Stimulated activated CD4-positive, alpha-beta T cell treated with anti-CD3 and anti-CD28 coated beads, Interleukin-15, amount 100 ng/mL, for 48 hours (primary cell): ENCODE measurements around the gene TBX15.

Source experiments
- DNase-seq, 2 donors: peaks; one replicate each; pipeline ENCODE4 v3.0.0-alpha.2; 2020; ENCODE audit warnings: low read depth in 2 of 2

TBX15 gene

DNA sequence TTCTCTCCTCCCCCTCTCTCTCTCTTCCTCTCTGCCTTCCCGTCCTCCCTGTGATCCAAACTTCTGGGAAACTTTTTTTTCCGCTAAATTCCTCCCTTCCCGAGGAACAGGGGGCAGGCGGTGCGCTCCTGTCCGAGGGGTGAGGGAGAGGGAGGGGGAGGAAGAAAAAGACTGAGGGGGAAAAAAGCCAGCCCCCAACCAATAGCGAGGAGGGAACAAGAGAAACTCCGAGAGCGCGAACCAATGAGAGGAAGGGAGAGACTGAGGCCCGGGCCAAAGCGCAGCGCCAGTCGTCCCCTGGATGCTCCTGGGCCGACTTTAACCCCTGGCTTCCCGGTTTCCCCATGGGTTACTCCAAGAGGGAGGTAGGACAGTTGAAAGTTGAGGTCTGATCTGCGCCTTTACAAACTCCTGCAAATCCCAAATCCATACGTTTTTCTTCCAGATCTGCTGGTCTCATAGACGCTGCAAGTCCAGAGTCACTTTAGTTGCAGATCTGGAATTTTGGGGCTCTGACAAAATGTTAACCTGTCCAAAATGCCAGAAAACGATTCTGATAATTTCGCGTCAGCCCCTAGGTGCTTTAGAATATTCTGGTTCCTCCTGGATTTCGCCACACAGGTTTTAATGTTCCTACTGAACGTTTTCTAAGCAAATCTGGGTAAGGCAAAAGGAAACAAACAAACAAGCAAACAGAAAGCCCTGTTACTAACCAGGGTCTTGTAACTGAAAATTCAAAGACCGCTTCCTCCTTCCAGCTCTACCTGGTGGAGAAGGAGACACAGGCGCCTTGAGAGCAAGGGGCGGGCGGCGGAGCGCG, at the start of gene TBX15:
TBX15 (minus strand) TSS at position 158 of the 820 bp plus-strand sequence. CDS start 548 bp downstream, outside the sequence.
- DNase-seq, result no peak

DNA sequence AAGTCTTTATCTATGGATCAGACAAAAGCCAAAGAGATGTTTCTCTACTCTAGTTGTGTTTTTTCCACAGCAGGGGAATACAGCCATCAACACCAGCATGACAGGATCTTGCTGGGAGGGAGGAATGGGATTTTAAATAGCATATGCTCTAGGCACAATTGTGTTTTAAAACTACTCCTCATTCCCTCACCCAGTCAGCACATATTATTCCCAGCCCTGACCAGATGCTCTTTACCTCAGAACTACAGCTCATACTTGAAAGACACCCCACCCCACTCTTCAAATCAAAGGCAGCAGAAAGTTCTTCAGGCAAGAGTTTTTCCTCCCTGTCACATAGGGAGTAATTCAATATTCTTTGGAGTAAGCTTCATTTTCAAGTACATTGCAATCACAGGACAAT, 46.2 kb upstream of the TBX15 start:
- no peak for DNase-seq

GRCh38 chr1:119032986-119033385, 44.8 kb upstream of the TBX15 start:
- no peak for DNase-seq

- DNase-seq, result no peak
These were observed 39.6 kb upstream of the TBX15 start for GRCh38 chr1:119027759-119028158.

DNA sequence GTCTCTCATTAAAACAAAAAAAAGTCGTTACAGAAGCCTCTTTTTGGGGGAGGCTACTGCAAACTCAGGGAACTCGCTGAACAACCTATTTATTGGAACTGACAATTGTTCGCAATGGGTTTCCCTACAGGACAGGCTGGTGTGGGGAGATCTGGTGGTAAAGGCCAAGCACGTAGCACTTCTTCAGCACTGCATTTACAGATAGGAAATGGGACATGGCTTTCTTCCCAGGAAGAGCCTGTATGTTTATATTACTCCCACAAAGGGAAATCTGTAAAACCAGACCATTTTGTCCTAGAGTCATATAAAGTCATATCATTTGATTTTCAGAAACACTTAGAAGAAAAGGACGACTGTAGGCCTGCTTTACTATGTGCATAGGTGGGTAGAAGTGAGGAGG, 38.8 kb upstream of the TBX15 start:
- DNase-seq, result no peak

DNA sequence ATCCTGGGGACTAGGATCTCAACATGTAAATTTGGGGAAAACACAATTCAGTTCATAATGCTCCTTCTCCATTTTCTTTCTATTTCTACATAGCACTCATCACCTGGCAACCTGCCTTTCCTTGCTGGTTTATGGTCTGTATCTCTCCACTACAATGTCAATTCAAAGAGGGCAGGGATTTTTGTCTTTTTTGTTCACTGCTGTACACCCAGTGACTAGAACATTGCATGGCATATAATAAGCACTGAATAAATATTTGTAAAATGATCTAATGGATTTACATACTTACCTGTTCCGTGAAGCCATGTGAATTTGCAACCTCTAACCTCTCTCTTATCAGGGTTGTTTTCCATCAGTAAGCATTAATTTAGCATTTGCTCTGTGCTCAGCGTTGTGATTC, 27.4 kb upstream of the TBX15 start:
- DNase-seq, result no peak

- DNase-seq, result no peak
These were observed 24.2 kb upstream of the TBX15 start for GRCh38 chr1:119012383-119012782.

- no peak for DNase-seq
These were observed 23.6 kb upstream of the TBX15 start for GRCh38 chr1:119011706-119012105.

DNA sequence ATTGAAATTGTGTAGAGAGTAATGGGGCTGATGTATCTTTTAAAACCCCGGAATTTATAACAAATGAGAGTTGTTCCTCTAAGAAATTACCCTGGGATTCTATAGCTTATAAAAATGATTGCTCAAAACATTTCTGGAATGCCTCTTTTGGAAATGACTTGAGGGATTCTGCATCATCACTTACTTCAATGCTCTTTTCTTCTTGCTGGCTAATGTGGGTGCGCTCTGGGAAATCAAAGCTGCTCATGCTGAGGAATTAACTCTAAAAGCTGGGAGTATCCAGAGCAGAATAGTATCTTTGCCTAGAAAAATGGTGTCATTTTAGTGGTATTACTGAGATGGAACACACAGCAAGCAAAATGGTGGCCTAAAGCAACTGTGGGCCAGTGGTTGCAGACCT, 23.0 kb upstream of the TBX15 start:
- DNase-seq, result no peak

DNA sequence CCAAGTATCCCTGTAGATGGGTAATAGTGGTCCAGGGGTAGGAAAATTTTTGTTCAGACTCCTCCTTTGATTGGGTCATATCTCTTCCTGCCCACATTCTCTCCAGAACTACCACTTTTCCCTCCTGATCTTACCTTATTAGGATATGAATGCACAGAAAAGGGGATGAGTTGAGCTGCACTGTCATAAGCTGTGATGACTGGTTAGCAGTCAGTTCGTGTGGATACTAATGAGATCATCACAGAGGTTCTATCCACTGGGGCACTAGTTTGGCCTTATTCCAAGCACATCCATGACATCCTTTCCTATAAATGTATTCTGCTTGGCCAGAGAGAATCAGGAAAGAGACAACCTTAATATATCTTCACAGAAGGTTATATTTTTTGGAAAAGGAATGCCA, 22.1 kb upstream of the TBX15 start:
- DNase-seq, result no peak

- no peak for DNase-seq
These were observed 21.1 kb upstream of the TBX15 start for GRCh38 chr1:119009312-119009655.

DNA sequence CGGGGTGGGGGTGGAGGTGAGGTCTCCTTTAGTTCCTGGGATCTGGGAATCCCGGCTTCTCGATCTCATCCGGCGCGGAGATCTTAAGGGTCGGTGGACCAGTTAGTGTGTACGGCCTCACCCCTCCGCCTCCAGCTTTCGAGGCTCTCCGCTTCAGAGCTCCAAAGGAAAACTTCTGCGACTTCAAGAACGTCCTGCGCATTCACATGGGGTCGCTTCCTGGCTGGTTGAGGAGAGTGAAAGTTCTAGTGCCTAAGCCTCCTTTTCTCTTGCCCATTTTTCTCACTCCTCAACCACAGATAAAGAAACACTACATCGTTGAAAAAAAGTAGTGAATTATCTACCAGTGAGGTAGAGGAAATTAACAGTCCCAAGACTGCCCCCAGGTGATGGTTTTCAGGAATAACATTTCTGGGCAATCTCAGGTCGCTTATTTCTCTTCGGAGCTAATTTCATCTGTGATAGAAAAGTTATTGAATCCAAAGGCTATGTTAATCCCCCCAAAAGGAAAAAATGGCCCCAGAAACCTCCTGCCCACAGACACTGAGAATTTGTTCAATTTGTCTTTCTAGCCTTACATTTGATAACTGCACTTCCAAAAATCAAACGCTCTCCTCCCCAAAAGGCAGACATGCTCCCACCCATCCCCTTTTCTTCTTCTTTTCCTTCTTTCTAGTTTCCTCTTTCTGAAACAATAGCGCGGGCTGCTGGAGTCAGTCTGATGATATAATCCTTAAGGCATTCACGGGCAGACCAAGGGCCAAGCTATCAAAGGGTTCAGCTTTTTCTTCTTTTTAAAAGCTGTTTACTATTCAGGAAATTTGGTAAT, 20.6 kb upstream of the TBX15 start:
- DNase-seq, result no peak

- DNase-seq, result no peak
These were observed 19.7 kb upstream of the TBX15 start for GRCh38 chr1:119007670-119008482.

DNA sequence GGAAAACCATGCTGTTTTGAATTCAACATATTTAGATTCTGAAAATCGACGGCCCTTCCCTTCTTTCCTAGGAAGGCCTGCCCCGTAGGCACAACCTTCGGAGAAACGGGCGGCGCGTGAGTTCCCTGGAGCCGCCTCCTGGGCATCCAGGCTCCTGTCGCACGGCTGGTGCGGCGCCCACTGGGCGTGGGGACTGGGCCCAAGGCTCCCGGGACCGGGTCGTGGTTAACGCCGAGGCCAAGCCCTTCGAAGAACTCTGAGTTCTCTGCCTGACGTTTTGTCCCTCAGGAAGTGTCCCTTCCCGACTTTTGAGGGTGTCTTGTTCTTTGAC, 19.2 kb upstream of the TBX15 start:
- DNase-seq, result no peak

GRCh38 chr1:119006406-119007279, 18.5 kb upstream of the TBX15 start:
- no peak for DNase-seq

DNA sequence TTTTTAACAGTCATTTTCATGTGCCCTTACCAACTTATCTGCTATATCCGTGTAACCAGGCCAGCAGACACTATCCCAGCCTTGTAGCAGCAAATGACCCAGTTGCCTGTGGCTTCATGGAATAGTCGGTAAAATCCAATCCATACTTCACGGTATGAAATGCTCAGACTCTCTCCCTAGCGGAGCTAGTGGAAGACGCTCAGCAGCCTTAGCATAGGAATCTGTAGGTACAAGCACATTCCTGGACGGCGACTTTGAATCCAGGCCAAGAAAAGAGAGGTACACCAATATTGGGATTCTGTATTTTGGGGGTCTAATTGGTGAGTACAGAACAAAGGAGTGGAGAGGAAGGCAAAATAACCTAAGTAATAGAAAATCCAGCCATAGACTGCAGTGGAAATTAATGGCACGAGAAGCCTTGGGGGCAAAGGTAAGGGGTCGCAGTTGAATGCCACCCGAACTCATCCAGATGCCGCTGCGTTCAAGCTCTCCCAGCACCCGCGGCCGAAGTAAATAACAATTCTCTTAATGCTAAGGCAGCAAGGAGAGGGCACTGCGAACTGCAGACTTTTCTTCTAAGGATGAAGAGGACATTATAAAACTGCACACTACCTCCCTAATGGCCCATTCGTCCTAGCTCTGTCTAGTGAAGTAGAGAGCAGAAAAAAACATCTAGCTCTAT, 17.7 kb upstream of the TBX15 start:
- DNase-seq, result no peak

GRCh38 chr1:119004781-119005180, 16.6 kb upstream of the TBX15 start:
- DNase-seq, result no peak

GRCh38 chr1:119004129-119004527, 16.0 kb upstream of the TBX15 start:
- no peak for DNase-seq

GRCh38 chr1:119003413-119004128, 15.4 kb upstream of the TBX15 start:
- no peak for DNase-seq

- DNase-seq, result no peak
These were observed 14.0 kb upstream of the TBX15 start for GRCh38 chr1:119002028-119002686.
